NCI-H2081 treated with DMSO at 0.1 percent for 48 hours (cell line): ENCODE results near the gene BROX.

Source experiments
- DNase-seq: peaks from one replicate; lab custom pipeline; 2025; lab: John Stamatoyannopoulos, UW

Gene BROX

DNA sequence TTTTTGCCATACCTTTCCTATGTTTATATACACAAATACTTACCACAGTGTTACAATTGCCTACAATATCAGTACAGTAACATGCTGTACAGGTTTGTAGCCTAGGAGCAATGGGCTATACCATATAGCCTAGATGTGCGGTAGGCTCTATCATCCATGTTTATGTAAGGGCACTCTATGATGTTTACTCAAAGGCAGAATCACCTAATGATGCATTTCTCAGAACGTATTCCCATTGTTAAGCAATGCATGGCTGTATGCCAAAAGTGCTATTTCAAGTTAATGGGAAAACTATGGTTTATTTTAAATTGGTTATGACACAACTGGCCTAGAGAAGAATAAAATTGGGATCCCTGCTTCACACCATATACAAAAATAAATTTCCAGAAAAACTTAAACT, 65.6 kb downstream of the BROX start:
- peak; percentile 62 for DNase-seq

DNA sequence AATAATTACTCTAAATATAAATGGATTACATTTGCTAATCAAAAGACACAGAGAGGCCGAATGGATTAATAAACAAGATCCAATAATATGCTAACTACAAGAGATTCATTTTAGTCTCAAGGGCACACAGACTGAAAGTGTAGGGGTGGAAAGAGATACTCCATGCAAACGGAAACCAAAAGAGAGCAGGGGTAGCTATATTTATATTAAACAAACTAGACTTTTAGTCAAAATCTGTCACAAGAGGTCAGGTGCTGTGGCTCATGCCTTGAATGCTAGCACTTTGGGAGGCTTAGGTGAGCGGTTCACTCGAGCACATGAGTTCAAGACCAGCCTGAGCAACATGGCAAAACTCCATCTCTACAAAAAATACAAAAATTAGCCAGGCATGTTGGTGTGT, 68.9 kb downstream of the BROX start:
- DNase-seq = no peak

DNA sequence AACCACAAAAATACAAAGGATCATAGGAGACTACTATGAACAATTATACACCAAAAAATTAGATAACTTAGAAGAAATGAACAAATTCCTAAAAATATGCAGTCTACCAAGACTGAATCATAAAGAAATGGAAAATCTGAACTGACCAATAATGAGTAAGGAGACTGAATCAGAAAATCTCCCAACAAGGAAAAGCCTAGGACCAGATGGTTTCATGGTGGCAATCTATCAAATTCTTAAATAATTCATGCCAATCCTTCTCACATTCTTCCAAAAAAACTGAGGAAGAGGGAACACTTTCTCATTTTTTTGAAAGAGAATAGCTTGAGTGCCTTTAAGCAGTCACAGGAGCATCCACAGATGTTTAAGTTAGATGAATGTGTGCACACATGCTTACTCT, 70.7 kb downstream of the BROX start:
- DNase-seq = no peak

- no peak for DNase-seq
Observed at GRCh38 chr1:222784371-222784770, 72.0 kb downstream of the BROX start.
